Sciatic nerve (tissue), 2 donors: ENCODE data around the gene PLD4. TPM values are rescaled to one million over a fixed set of nuclear protein-coding genes. Genes with fewer than 3 reads are reported as not detected.
A peak's percentile ranks its signal among the peaks of the same experiment; 100 is the strongest.

ENCODE experiments used
- ATAC-seq: fragments of 200-7000 bp; cut with Tn5 transposase; one replicate; pipeline ENCODE4 v1.9.1; 2020; ENCODE audit warnings: mild to moderate bottlenecking, moderate library complexity
- DNase-seq: peaks from one replicate; pipeline ENCODE4 v3.0.0-alpha.2; 2020; ENCODE audit warnings: low spot score
- intact Hi-C: fragments of 100-400 bp; cut with DNase I; formaldehyde crosslinking; loops from one replicate; pipeline ENCODE4 v1.14.2; 2022
- total RNA-seq: library from RNA; stranded (reverse); fragmentation: NEBNext Ultra II Directional; extraction: Animal tissue kit (Norgen Biotek cat#: 25700); gene quantifications from one replicate; pipeline ENCODE4 v1.2.1, GENCODE V29; 2021
- donor health status: DM: no; HTN: no; CAD: no.
- donor health status: DM: no; HTN: no; CAD: no.

Gene PLD4
- total RNA-seq, 1 donor from 2014 or later: 7.0 TPM

DNA sequence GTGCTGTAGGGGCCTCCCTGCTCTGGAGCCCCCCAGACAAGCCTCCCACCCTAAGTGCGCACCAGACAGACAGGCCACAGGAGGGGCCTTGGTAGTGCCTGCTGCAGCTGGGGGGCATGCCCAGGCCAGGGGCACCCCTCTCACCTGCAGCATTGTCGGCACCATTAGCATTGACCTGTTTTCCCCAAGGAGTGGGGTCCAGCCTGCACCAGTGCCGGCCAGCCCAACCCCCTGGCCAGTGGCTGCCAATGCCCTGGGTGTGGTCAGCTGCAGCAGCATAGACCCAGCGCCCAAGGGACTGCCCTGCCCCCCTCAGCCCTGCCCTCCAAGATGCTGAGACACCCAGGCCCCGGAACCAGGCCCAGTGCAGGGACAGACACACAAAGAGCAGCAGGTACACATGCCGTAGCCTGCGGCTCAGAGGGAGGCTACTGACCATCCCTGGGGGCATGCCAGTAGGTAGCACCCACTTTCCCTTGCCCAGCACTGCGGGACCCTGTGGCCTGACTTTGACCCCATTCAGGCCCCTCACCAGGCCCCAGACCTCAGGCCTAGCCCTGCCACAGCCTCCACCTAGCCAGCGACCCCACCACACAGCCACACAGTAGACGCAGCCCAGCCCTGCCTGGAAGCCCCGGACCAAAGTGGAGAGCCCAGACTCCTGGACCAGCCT lies 52.5 kb downstream of the PLD4 start:
- DNase-seq: no peak
- intact Hi-C loops: no loop called here
- ATAC-seq: no peak

DNA sequence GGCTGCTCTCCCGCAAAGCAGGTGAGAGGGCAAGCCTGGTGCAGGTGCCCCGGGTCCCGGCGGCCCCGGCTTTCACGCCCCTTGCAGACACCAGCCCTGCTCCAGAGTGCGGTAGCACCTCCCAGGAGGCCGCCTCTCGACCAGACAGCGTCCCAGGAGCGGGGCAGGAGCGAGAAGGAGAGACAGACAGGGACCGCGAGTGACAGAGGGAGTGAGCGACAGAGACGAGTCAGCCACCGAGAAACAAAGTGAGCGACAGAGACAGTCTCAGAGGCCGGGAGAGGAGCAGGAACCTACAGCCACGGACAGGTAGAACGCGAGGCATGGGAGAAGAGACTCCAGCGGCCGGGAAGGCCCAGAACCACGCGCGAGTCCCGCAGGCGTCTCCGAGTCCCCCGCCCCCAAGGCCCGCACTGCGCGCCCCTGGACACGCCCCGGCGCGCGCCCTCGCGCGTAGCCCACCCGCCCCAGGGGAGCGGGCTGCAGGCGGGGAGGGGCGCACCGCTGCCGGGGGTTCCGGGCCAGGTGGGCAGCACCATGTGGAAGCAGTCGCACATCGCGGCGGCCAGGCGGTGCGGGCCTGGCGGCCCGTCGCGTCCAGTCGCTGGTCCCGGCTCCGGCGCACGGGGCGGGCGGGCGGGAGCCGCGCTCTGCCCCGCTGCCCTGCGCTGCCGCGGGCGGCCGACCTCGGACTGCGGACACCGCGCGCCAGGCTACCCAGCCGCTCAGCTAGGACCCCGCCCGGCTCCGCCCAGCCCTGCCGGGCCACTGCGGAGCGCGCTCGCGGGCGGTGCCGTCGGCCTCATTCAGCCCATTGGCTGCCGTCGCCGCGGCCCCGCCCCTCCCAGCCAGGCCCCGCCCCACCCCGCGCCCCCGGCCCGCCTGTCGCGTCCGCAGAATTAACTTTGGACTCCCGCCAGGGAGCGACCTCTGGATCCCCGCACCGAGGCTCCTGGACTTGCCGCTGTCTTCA lies 53.3 kb downstream of the PLD4 start, which contains the start of gene AHNAK2:
TSS of gene AHNAK2 (minus strand) at position 694 of the 973 bp plus-strand sequence. CDS start at position 557, 137 bp downstream.
- ATAC-seq: peak; percentile 49
- DNase-seq: peak; percentile 75
- intact Hi-C loops: loop anchor here (2.0 kb wide), 1 partner anchor 43 kb away; the partner anchor contains the start of gene CDCA4

DNA sequence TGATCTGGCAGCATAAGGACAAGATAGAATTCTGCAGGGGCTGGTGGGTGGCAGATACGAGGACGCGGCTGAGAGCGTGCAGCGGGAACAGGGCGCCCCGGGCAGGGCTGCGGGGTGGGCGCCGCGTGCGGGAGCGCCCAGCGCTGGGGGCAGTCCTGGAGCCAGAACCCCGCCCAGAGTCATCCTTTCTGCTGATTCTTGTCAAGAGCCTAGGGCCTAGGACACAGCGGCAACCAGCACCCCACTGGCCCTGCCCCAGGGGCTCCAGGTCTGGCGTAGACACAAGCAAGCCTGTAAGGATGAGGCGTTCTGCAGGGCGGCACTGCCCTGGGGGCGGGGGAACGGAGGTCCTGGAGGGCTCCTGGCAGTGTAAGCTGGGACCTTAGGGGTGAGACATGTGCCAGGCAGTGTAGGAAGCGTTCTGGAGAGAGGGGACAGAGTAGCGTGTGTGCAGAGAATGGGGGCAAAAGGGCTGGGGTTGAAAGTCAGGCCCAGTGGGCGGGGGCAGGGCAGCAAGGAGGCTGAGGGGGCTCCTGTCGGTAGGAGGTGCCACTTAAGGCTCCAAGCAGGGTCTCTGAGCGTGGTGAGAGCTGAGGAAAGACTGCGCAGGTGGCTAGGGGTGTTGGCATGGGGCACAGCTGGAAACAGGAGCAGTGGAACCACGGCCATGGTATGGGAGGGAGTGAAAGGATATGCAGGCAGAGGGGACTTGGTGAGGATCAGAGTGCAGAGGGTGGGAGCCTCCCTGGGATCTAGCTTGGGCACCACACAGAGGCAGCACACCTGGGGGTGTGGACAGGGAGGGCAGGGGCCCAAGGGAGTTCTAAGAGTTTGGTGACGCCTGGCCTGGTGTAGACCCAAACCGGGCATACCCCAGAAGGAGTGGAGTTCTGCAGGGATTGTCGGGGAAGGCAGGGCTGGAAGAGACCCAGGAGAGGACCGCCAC lies 54.3 kb downstream of the PLD4 start:
- intact Hi-C loops: loop anchor here (2.0 kb wide), 1 partner anchor 42 kb away; the partner anchor contains the start of gene CDCA4
- no peak for DNase-seq
- ATAC-seq: no peak

DNA sequence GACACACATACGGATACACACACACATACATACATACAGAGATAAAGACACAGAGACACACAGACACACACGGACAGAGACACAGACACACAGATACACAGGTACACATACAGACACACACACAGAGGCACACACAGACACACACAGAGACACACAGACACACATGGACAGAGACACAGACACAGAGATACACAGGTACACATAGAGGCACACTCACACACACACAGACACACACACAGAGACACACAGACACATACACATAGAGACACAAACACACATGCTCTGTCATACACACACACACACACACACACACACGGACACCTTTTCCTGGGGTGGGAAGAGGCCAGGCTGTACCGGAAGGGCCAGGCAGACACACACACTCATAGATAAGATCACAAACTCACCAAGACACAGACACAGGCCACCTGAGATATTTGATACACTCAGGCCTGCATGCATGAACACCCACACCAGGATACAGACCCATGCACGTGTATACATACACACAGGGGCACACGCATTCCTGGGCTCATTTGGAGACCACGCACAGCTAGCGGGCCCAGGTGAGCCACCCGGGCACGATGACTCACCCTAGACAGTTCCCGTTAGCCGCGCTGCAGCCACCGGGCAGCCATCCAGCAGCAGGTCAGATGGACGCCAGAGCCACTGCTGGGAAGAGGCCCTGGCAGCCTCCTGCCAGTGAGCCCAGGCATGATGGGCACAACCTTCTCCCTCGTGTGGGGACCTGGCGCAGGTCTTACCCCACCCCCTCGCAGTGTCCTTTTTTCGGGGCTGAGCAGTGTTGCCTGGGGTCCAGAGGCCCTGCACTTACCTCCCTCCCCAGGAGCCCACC lies 55.3 kb downstream of the PLD4 start:
- intact Hi-C loops: loop anchor here (2.0 to 10.0 kb wide), 2 partner anchors 41 to 105 kb away; partner anchors contain the start of gene CDCA4
- ATAC-seq: no peak
- peak; percentile 59 for DNase-seq

DNA sequence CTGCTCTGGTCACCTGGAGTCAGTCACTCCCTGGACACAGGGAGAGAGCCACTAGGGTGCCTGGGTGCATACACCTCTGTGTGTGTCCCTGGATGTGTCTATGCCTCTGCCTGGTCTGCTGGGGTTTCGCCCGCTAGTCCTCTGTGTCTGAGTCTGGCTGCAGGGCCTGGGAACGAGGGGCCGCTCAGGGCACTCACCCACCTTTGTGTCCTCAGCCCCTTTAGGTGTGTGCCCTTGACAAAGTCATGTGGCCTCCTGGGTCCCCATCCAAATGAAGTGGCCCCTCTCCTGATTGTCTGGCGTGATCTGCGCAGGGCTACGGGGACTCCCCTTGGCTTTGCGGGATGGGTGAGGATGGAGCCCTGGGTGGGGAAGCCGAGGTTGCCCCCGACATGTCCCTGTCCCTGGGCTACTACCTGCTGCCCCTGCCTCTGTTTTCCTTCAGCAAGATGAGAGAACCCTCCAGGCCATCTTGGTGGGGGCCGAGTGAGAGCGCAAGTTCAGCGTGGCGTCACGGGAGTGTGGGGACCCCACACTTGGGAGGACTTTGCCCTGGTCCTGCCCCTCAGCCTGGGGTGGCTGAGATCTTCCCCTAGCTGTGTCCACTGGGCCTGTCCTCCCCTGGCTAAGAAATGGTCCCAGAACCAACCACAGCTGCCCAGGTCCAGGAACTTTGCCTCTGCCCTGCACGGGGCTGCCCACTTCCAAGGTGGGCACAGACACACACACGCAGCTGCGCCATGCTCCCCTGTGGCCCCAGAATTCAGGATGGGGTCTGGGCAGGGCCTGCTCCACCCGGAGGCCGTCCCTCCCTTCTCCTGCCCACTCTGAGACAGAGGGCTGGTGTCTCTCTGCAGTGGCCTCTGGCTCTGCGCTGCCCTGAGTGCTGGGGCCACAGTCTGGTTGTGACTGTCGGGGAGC lies 56.2 kb downstream of the PLD4 start:
- intact Hi-C loops: loop anchor here (10.0 kb wide), 1 partner anchor 104 kb away; no protein-coding TSS in a partner anchor
- no peak for ATAC-seq
- peak; percentile 56 for DNase-seq

DNA sequence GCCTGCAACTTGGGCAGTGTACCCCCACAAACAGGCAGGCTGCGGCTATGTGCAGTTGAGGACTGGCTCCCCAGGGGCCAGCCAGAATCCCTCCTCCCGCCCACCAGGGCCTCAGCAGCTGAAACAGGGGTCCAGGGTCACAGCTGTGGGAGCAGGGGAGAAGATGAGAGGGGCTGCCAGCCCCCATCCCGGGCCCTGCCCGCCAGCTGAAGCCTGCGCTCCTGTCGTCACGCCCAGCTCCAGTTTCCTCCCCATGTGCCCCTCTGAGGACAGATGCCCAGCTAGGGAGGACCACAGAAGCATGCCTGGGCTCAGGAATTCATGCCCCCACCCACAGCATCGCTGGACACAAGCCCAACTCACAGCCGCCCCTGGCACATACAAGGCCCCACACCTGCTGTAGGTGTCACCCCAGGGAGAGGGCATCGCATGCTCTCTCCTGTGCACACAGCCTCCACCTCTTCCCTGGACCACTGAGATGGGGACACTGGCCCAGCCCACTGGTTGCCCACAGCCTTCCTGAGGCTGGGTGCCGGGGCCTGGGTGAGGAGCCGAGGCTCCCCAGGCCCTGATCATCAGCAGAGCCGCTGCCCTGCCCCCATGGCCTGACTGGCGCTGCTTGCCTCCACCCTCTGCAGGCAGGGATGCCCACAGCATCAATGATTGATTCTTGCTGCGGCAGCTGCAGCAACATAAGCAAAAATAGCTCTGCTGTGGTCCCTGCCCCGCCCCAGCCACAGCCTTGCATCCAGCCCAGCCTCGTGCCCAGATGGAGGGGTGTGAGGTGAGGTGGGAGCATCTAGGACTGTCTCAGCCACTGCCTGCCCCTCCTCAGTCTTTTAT lies 57.2 kb downstream of the PLD4 start:
- DNase-seq: no peak
- ATAC-seq: no peak
- intact Hi-C loops: loop anchor here (10.0 kb wide), 1 partner anchor 103 kb away; no protein-coding TSS in a partner anchor

DNA sequence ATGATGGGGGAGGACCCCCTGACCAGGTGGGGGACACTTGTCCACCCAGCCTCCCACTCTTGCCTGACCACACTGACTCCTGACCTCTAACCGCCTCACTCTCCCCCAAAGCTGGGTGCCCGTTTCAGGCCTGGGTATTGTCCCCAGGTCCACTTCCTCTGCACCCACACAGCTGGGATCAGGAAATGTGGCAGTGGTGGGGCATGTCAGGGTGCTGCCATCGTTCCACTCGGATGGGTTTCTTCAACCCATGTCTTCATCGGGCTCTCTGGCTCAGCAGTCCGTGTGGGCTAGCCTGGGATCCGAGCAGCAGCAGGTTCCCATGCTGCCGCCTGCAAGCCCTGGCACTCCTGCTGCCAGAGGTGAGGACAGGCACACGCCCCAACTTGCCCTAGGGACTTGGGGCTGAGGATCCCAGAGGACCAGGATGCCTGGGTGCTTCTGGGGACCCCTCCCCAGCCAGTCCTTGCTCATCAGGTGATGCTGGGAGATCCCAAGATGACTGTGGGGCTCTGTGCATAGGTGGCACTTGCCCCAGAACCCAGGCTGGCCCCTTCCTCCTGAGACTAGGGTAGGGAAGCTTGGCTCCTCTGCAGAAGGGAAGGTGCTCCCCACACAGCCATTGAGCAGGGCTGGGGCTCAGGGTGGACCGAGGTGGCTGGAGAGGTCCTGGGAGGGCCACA lies 58.0 kb downstream of the PLD4 start:
- ATAC-seq (no peak), DNase-seq (no peak)
- intact Hi-C loops: loop anchor here (10.0 kb wide), 1 partner anchor 102 kb away; no protein-coding TSS in a partner anchor

Other genes starting within 250 kb of the PLD4 start
- 343 TPM for gene INF2, start 235.3 kb upstream of the PLD4 start, total RNA-seq
- gene ADSS1, start 200.7 kb upstream of the PLD4 start, total RNA-seq: 11.5 TPM
- gene SIVA1, start 171.7 kb upstream of the PLD4 start, total RNA-seq: 56.6 TPM
- 90.4 TPM for gene AKT1, start 129.1 kb upstream of the PLD4 start, total RNA-seq
- 3.6 TPM for gene ZBTB42, start 123.8 kb upstream of the PLD4 start, total RNA-seq
- gene CEP170B, start 59.6 kb upstream of the PLD4 start, total RNA-seq: 15.3 TPM
- 77.7 TPM for gene AHNAK2, start 53.5 kb downstream of the PLD4 start, total RNA-seq
- 6.1 TPM for gene CLBA1, start 60.9 kb downstream of the PLD4 start, total RNA-seq
- gene CDCA4, start 96.2 kb downstream of the PLD4 start, total RNA-seq: 5.5 TPM
- gene GPR132, start 140.6 kb downstream of the PLD4 start, total RNA-seq: 3.2 TPM
- 24.9 TPM for gene JAG2, start 243.9 kb downstream of the PLD4 start, total RNA-seq